Neural cell (in vitro differentiated cells): Measurements from ENCODE around the gene IRS1. TPM values are rescaled to one million over a fixed set of nuclear protein-coding genes. Genes with fewer than 3 reads are reported as not detected.
"Not testable (repeated sequence)": the region's sequence is repeated elsewhere in the genome, so short reads cannot be mapped to it uniquely, and the experiment has no call there.

Experiments used
- H2AFZ ChIP-seq: fragments of 200-600, 300-800 bp; sonication (generic), shearing (Covaris generic); 2 replicates; pipeline ENCODE4 v1.6.0; 2014; ENCODE audit warnings: low read depth, mild to moderate bottlenecking, antibody characterized with exemption, low read length, moderate library complexity
- H3F3A ChIP-seq: fragments of 200-600 bp; shearing (Covaris generic); 2 replicates; pipeline ENCODE4 v1.6.1; 2016; ENCODE audit warnings: mild to moderate bottlenecking, moderate library complexity, mixed read lengths, antibody characterized with exemption, low read length; ENCODE audit not compliant: insufficient read depth, poor library complexity, severe bottlenecking
- H3K27ac ChIP-seq: fragments of 200-600, 300-800 bp; sonication (generic), shearing (Covaris generic); 2 replicates; pipeline ENCODE4 v1.5.1; 2014; ENCODE audit warnings: mild to moderate bottlenecking, low read length, moderate library complexity
- H3K27me3 ChIP-seq: fragments of 300-800, 200-600 bp; sonication (generic), shearing (Covaris generic); 2 replicates; pipeline ENCODE4 v1.6.0; 2014; ENCODE audit warnings: mild to moderate bottlenecking, low read depth, low read length, moderate library complexity; ENCODE audit not compliant: insufficient read depth
- H3K36me3 ChIP-seq: fragments of 300-800, 200-600 bp; sonication (generic), shearing (Covaris generic); 2 replicates; pipeline ENCODE4 v1.5.1; 2014; ENCODE audit warnings: mild to moderate bottlenecking, antibody characterized with exemption, low read length, moderate library complexity; ENCODE audit not compliant: insufficient read depth
- H3K4me2 ChIP-seq: fragments of 300-800, 200-600 bp; sonication (generic), shearing (Covaris generic); 2 replicates; pipeline ENCODE4 v1.6.0; 2014; ENCODE audit warnings: mild to moderate bottlenecking, low read length
- H3K4me3 ChIP-seq: fragments of 300-800, 200-600 bp; sonication (generic), shearing (Covaris generic); 2 replicates; pipeline ENCODE4 v1.5.1; 2014; ENCODE audit warnings: mild to moderate bottlenecking, low read length, moderate library complexity
- H3K79me2 ChIP-seq: fragments of 200-600 bp; shearing (Covaris generic); replicated peaks from 2 replicates; pipeline ENCODE4 v1.6.0; 2014; ENCODE audit warnings: mild to moderate bottlenecking, low read length, moderate library complexity; ENCODE audit not compliant: insufficient read depth
- H3K9ac ChIP-seq: fragments of 300-800, 200-600 bp; sonication (generic), shearing (Covaris generic); 2 replicates; pipeline ENCODE4 v1.6.1; 2016; ENCODE audit warnings: mild to moderate bottlenecking, low read length, mixed read lengths
- H3K9me2 ChIP-seq: fragments of 200-600 bp; shearing (Covaris generic); 2 replicates; pipeline ENCODE4 v1.6.1; 2016; ENCODE audit warnings: mild to moderate bottlenecking, low read length, mixed read lengths; ENCODE audit not compliant: insufficient read depth
- H3K9me3 ChIP-seq: fragments of 200-600, 300-800 bp; sonication (generic), shearing (Covaris generic); 2 replicates; pipeline ENCODE4 v1.6.1; 2016; ENCODE audit warnings: mild to moderate bottlenecking, mixed run types, low read length, moderate library complexity, mixed read lengths
- H4K20me1 ChIP-seq: fragments of 200-600 bp; shearing (Covaris generic); 2 replicates; pipeline ENCODE4 v1.6.1; 2016; ENCODE audit warnings: mild to moderate bottlenecking, mixed run types; ENCODE audit not compliant: insufficient read depth
- EP300 ChIP-seq: fragments of 450-650 bp; conservative IDR thresholded peaks from 2 replicates; pipeline ENCODE4 v1.6.1; 2014; ENCODE audit warnings: antibody characterized with exemption, mild to moderate bottlenecking, moderate library complexity; ENCODE audit not compliant: poor library complexity, severe bottlenecking
- EZH2 ChIP-seq: fragments of 200-600, 300-800 bp; shearing (Covaris generic), sonication (generic); IDR thresholded peaks from 2 replicates; pipeline ENCODE4 v1.6.1; 2014; ENCODE audit warnings: antibody characterized with exemption, low read length, borderline replicate concordance, mild to moderate bottlenecking; ENCODE audit not compliant: insufficient read depth, poor library complexity, severe bottlenecking
- MXI1 ChIP-seq: fragments of 450-650 bp; conservative IDR thresholded peaks from 2 replicates; pipeline ENCODE4 v1.6.1; 2014; ENCODE audit warnings: antibody characterized with exemption, mild to moderate bottlenecking; ENCODE audit not compliant: poor library complexity, severe bottlenecking
- POLR2AphosphoS5 ChIP-seq: IDR thresholded peaks from 2 replicates; pipeline ENCODE4 v1.6.1; 2012
- RAD21 ChIP-seq: fragments of 450-650 bp; conservative IDR thresholded peaks from 2 replicates; pipeline ENCODE4 v1.6.1; 2014; ENCODE audit warnings: antibody characterized with exemption, mild to moderate bottlenecking, moderate library complexity
- SMC3 ChIP-seq: fragments of 450-650 bp; conservative IDR thresholded peaks from 2 replicates; pipeline ENCODE4 v1.6.1; 2014; ENCODE audit warnings: antibody characterized with exemption, mild to moderate bottlenecking, moderate library complexity; ENCODE audit not compliant: poor library complexity
- TAF1 ChIP-seq: IDR thresholded peaks from 2 replicates; pipeline ENCODE4 v1.6.1; 2012; ENCODE audit warnings: low read depth
- polyA plus RNA-seq: library from polyadenylated mRNA; depleted of rRNA; stranded (reverse); fragments of >200 nt; gene quantifications from 2 replicates; pipeline ENCODE4 v1.2.3, GENCODE V29; 2014
- TF ChIP-seq, protein P1 (sequence below): fragments of 450-650 bp; IDR thresholded peaks from 2 replicates; pipeline ENCODE4 v1.5.1; 2014; ENCODE audit warnings: antibody characterized with exemption, mild to moderate bottlenecking, moderate library complexity; ENCODE audit not compliant: poor library complexity, severe bottlenecking
- TF ChIP-seq, protein P2 (sequence below): IDR thresholded peaks from 2 replicates; pipeline ENCODE4 v1.6.1; 2012; ENCODE audit warnings: borderline replicate concordance

IRS1 gene
- polyA plus RNA-seq, 1 donor from 2014 or later: 7.2 TPM

DNA sequence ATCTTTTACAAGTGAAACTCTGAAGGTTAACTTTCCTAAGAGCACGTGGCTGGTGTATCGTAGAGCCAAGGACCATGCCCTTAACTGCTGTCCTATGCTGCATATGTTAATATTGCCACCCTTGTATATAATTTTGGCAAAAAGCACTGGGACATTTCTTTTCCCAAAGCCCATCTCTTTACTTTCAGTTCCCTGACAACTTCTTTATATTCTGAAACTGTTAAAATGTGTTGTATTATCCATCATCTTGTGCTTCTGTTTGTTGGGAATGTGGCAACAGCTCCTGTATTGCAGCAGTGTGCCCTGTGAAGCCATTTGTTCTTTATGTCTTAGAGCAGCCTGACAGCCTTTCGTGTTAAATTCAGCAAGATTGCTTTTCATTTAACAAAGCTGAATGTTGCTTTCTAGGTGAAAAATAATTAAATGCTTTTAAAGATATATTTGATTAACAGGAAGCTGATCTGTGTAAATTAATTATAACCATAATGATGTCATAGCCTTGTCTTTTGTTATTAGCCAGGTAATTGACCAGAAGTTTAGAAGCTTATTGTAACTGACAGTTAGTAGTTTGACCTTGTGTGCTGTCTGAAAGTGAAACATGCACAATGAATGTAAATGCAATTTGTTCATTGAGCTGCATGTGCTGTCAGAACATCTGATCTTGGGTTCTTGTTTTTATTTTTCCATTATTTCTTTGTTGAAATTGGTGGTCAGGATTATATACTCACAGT lies 45.9 kb upstream of the IRS1 start:
- no peaks in the 10 kb centered on the region for H3K9me2 ChIP-seq
- H4K20me1 ChIP-seq: no peaks in the 10 kb centered on the region
- peak overlapping the region; percentile 40 for H3K27ac ChIP-seq
- no peaks in the 10 kb centered on the region for H3K79me2 ChIP-seq
- H2AFZ ChIP-seq: peak overlapping the region; percentile 12
- no peaks in the 10 kb centered on the region for H3K27me3 ChIP-seq
- no peak overlapping the region for H3K4me2 ChIP-seq
- H3K36me3 ChIP-seq: no peaks in the 10 kb centered on the region
- no peaks in the 10 kb centered on the region for H3K9me3 ChIP-seq
- peaks cover under 1% of the 10 kb centered on the region for H3F3A ChIP-seq
- H3K9ac ChIP-seq: peak overlapping the region; percentile 11
- TF ChIP-seq, protein P1, sequence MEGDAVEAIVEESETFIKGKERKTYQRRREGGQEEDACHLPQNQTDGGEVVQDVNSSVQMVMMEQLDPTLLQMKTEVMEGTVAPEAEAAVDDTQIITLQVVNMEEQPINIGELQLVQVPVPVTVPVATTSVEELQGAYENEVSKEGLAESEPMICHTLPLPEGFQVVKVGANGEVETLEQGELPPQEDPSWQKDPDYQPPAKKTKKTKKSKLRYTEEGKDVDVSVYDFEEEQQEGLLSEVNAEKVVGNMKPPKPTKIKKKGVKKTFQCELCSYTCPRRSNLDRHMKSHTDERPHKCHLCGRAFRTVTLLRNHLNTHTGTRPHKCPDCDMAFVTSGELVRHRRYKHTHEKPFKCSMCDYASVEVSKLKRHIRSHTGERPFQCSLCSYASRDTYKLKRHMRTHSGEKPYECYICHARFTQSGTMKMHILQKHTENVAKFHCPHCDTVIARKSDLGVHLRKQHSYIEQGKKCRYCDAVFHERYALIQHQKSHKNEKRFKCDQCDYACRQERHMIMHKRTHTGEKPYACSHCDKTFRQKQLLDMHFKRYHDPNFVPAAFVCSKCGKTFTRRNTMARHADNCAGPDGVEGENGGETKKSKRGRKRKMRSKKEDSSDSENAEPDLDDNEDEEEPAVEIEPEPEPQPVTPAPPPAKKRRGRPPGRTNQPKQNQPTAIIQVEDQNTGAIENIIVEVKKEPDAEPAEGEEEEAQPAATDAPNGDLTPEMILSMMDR: no peak
- TF ChIP-seq, protein P2, sequence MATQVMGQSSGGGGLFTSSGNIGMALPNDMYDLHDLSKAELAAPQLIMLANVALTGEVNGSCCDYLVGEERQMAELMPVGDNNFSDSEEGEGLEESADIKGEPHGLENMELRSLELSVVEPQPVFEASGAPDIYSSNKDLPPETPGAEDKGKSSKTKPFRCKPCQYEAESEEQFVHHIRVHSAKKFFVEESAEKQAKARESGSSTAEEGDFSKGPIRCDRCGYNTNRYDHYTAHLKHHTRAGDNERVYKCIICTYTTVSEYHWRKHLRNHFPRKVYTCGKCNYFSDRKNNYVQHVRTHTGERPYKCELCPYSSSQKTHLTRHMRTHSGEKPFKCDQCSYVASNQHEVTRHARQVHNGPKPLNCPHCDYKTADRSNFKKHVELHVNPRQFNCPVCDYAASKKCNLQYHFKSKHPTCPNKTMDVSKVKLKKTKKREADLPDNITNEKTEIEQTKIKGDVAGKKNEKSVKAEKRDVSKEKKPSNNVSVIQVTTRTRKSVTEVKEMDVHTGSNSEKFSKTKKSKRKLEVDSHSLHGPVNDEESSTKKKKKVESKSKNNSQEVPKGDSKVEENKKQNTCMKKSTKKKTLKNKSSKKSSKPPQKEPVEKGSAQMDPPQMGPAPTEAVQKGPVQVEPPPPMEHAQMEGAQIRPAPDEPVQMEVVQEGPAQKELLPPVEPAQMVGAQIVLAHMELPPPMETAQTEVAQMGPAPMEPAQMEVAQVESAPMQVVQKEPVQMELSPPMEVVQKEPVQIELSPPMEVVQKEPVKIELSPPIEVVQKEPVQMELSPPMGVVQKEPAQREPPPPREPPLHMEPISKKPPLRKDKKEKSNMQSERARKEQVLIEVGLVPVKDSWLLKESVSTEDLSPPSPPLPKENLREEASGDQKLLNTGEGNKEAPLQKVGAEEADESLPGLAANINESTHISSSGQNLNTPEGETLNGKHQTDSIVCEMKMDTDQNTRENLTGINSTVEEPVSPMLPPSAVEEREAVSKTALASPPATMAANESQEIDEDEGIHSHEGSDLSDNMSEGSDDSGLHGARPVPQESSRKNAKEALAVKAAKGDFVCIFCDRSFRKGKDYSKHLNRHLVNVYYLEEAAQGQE: no peak
- TF ChIP-seq EP300 (no peak), TAF1 (no peak), EZH2 (no peak), POLR2AphosphoS5 (no peak), MXI1 (no peak), SMC3 (no peak), RAD21 (no peak)
- no peak overlapping the region for H3K4me3 ChIP-seq

DNA sequence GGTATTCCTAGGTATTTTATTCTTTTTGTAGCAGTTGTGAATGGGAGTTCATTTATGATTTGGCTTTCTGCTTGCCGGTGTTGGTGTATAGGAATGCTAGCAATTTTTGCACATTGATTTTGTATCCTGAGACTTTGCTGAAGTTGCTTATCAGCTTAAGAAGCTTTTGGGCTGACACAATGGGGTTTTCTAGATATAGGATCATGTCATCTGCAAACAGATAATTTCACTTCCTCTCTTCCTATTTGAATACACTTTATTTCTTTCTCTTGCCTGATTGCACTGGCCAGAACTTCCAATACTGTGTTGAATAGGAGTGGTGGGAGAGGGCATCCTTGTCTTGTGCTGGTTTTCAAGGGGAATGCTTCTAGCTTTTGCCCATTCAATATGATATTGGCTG lies 43.4 kb upstream of the IRS1 start:
- not testable (repeated sequence) for H2AFZ ChIP-seq, H3F3A ChIP-seq, H3K36me3 ChIP-seq, H3K4me3 ChIP-seq, H3K79me2 ChIP-seq, H4K20me1 ChIP-seq, H3K27me3 ChIP-seq, H3K9me2 ChIP-seq, H3K9ac ChIP-seq, H3K9me3 ChIP-seq, H3K4me2 ChIP-seq, H3K27ac ChIP-seq
